Spinal cord (tissue), 10 donors: ENCODE measurements around the gene RAB7B. TPM values are rescaled to one million over a fixed set of nuclear protein-coding genes. Genes with fewer than 3 reads are reported as not detected.
"Not testable (repeated sequence)": the region's sequence is repeated elsewhere in the genome, so short reads cannot be mapped to it uniquely, and the experiment has no call there.

ENCODE experiments used
- DNase-seq, 6 donors: peaks; one replicate each; pipeline versions ENCODE4 v3.0.0 to v3.0.0-alpha.2; 2013 to 2015; ENCODE audit warnings: low spot score in 6 of 6, low read depth in 4 of 6
- H3K27ac ChIP-seq: one replicate; pipeline ENCODE4 v1.5.1; 2013; ENCODE audit warnings: low read depth, low read length, control low read depth
- H3K27me3 ChIP-seq: one replicate; pipeline ENCODE4 v1.6.1; 2013; ENCODE audit warnings: low read length; ENCODE audit not compliant: control insufficient read depth, insufficient read depth
- H3K36me3 ChIP-seq: one replicate; pipeline ENCODE4 v1.6.1; 2013; ENCODE audit warnings: low read length; ENCODE audit not compliant: control insufficient read depth, insufficient read depth
- H3K4me1 ChIP-seq: one replicate; pipeline ENCODE4 v1.6.1; 2013; ENCODE audit warnings: low read length; ENCODE audit not compliant: control insufficient read depth, insufficient read depth
- H3K4me3 ChIP-seq: one replicate; pipeline ENCODE4 v1.5.1; 2013; ENCODE audit warnings: low read depth, low read length, control low read depth
- H3K9me3 ChIP-seq: one replicate; pipeline ENCODE4 v1.6.1; 2013; ENCODE audit warnings: low read length; ENCODE audit not compliant: control insufficient read depth, insufficient read depth
- WGBS: methylation state at CpG from one replicate; pipeline ENCODE4 v1.1.5; 2013; ENCODE audit warnings: missing lambda C conversion rate; ENCODE audit not compliant: insufficient coverage; 5-methylcytosine and 5-hydroxymethylcytosine counted together
- long read RNA-seq, 4 donors: transcript quantifications; one replicate each; lab custom pipeline, GENCODE V29; 2026
- polyA plus RNA-seq, 2 donors: library from polyadenylated mRNA; unstranded; fragments of 120-200 nt; gene quantifications; one replicate each; pipeline ENCODE4 v1.2.1, GENCODE V29; 2013; ENCODE audit not compliant: insufficient read length in 2 of 2
- total RNA-seq, 2 donors: library from RNA; depleted of rRNA in 1 of 2; stranded (reverse); fragments of 120-200 nt in 1 of 2; fragments of >200 nt in 1 of 2; gene quantifications; one replicate each; pipeline versions ENCODE4 v1.2.3 to v1.2.4, GENCODE V29; 2013 to 2014
- donor health status: healthy.

RAB7B gene, protein sequence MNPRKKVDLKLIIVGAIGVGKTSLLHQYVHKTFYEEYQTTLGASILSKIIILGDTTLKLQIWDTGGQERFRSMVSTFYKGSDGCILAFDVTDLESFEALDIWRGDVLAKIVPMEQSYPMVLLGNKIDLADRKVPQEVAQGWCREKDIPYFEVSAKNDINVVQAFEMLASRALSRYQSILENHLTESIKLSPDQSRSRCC
- 1 to 10 TPM; 5.4 to 6.1 TPM for total RNA-seq
- polyA plus RNA-seq, result 1 to 10 TPM; 7.1 to 7.5 TPM
- long read RNA-seq, donor 1, partial matches to known transcripts, result 6 of 7 reads
- long read RNA-seq, donor 1, other reads (novel, unspliced or antisense), result 0 of 7 reads
- long read RNA-seq, donor 2, result 0 reads
- long read RNA-seq, donor 3, result 0 reads
- long read RNA-seq, donor 4, partial matches to known transcripts, result 0 of 1 reads
- long read RNA-seq, donor 4, other reads (novel, unspliced or antisense), result 0 of 1 reads

GRCh38 chr1:206002871-206003801 lies at the start of gene RAB7B:
Gene RAB7B (minus strand): TSS chr1:206003395. CDS start chr1:205994135, 9,260 bp downstream.
- WGBS, result 60% methylated on average over 10 of the region's 12 CpGs
- Histone ChIP-seq H3K9me3 (no peaks in the 10 kb centered on the region), H3K4me3 (peak within 1 kb of the TSS; percentile 3), H3K27me3 (no peaks in the 10 kb centered on the region), H3K4me1 (peaks cover 31% of the 10 kb centered on the region), H3K27ac (peak within 1 kb of the TSS; percentile 50), H3K36me3 (no peaks in the 10 kb centered on the region)
- DNase-seq, result peak in 1 of 6 donors; percentile 63

- H3K27ac ChIP-seq, H3K27me3 ChIP-seq, H3K4me1 ChIP-seq, H3K36me3 ChIP-seq, H3K9me3 ChIP-seq, H3K4me3 ChIP-seq, DNase-seq: not testable (repeated sequence)
- 91% methylated on average over 3 of the region's 8 CpGs for WGBS
These were observed 49.2 kb upstream of the RAB7B start for GRCh38 chr1:206052231-206052865.

DNA sequence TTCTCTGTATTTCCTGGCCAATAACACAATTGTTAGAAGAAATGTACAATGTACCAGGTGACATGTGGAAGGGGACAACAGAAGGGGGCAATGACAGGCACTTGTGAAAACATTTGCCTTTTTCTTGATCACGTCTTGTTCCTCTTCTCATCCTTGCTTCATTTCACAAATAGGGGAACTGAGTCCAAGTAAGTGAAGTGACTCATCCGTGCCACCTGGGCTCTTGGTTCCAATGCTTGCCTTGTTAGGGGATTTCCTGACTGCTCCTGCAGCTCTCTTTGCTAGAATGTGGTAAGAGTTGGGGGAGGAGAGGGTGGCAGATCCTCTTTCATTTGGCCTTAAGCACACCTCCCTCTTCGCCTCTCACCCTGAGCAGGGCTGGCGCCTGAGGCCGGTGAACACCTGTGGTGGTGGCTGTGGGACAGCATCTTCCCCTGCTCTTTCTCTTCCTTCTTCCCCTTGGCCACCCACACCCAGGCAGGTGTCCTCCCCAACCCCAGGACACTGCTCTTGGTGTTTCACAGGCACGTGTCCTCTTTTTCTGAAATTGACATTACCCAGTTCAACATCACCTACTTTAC lies 47.5 kb upstream of the RAB7B start:
- Histone ChIP-seq H3K27ac (no peak overlapping the region), H3K27me3 (no peaks in the 10 kb centered on the region), H3K36me3 (no peaks in the 10 kb centered on the region), H3K4me1 (no peaks in the 10 kb centered on the region), H3K4me3 (no peak overlapping the region), H3K9me3 (no peaks in the 10 kb centered on the region)
- no peak for DNase-seq
- WGBS, result 95% methylated on average over 4 of the region's 6 CpGs

- no peaks in the 10 kb centered on the region for H3K27me3 ChIP-seq
- no peak overlapping the region for H3K4me3 ChIP-seq
- DNase-seq, result no peak
- H3K4me1 ChIP-seq, result no peaks in the 10 kb centered on the region
- no CpG with 5 or more reads among the region's 3 CpGs for WGBS
- H3K9me3 ChIP-seq, result no peaks in the 10 kb centered on the region
- no peak overlapping the region for H3K27ac ChIP-seq
- no peaks in the 10 kb centered on the region for H3K36me3 ChIP-seq
These were observed 46.9 kb upstream of the RAB7B start for GRCh38 chr1:206049919-206050600.

DNA sequence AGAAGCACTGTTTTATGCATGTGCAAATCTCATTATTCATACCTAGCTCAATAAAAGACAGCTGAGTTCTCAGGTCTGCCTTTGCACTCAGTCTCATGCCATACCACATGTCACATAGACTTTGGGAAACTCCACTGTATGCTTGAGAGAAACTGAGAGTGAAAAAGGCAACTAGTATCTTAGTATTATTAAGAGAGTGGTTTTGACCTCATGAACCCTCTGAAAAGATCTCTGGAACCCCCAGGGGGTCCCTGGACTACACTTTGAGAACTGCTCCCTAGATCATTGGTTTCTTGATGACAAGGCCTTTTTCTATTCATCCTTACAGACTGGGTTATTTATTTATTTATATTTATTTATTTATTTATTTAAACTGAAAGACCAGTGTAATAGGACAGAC lies 46.1 kb upstream of the RAB7B start:
- no peaks in the 10 kb centered on the region for H3K36me3 ChIP-seq
- no peaks in the 10 kb centered on the region for H3K9me3 ChIP-seq
- H3K4me3 ChIP-seq, result no peak overlapping the region
- no peak overlapping the region for H3K27ac ChIP-seq
- H3K27me3 ChIP-seq, result no peaks in the 10 kb centered on the region
- H3K4me1 ChIP-seq, result no peaks in the 10 kb centered on the region
- DNase-seq, result no peak

- Histone ChIP-seq H3K27ac (no peak overlapping the region), H3K27me3 (no peaks in the 10 kb centered on the region), H3K9me3 (no peaks in the 10 kb centered on the region), H3K36me3 (no peaks in the 10 kb centered on the region), H3K4me1 (no peaks in the 10 kb centered on the region), H3K4me3 (no peak overlapping the region)
- 82% methylated on average over 6 of the region's 6 CpGs for WGBS
- DNase-seq, result no peak
These were observed 45.4 kb upstream of the RAB7B start for GRCh38 chr1:206048582-206048981.

- no peaks in the 10 kb centered on the region for H3K4me1 ChIP-seq
- H3K36me3 ChIP-seq, result no peaks in the 10 kb centered on the region
- no peak overlapping the region for H3K27ac ChIP-seq
- no peaks in the 10 kb centered on the region for H3K9me3 ChIP-seq
- 76% methylated on average over 2 of the region's 4 CpGs for whole genome bisulfite sequencing
- no peak for DNase-seq
- no peaks in the 10 kb centered on the region for H3K27me3 ChIP-seq
- H3K4me3 ChIP-seq, result no peak overlapping the region
These were observed 44.1 kb upstream of the RAB7B start for GRCh38 chr1:206047271-206047670.

DNA sequence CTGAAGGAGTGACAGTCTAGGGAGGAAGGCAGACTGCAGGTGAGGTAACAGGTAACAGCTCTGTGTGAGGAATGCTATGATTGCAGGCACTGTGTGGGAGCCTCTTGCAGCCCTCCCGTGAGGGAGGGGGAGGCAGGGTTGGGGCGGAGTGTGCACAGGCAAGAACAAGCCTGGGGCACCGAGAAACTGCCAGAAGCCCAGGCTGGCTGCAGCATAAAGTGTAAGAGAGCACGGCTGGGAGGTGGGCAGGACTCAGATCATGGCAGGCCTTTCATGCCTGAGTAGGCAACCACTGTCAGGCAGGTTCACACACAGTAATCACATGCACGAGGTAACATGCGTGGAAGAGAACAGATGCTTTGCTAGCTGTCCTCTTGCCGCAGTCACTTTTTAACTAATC lies 38.4 kb upstream of the RAB7B start:
- no peaks in the 10 kb centered on the region for H3K9me3 ChIP-seq
- DNase-seq, result peak in 1 of 6 donors; percentile 31
- no peaks in the 10 kb centered on the region for H3K36me3 ChIP-seq
- no peak overlapping the region for H3K4me3 ChIP-seq
- H3K27me3 ChIP-seq, result no peaks in the 10 kb centered on the region
- WGBS, result 21% methylated on average over 4 of the region's 7 CpGs
- H3K4me1 ChIP-seq, result peaks cover 7% of the 10 kb centered on the region
- H3K27ac ChIP-seq, result no peak overlapping the region

- DNase-seq, result no peak
- no peak overlapping the region for H3K4me3 ChIP-seq
- WGBS, result 65% methylated on average over 3 of the region's 5 CpGs
These were observed 37.1 kb upstream of the RAB7B start for GRCh38 chr1:206040328-206040727.

More at GRCh38 chr1:206040328-206040727, 37.1 kb upstream of the RAB7B start:
- H3K9me3 ChIP-seq, result no peaks in the 10 kb centered on the region
- no peak overlapping the region for H3K27ac ChIP-seq
- H3K27me3 ChIP-seq, result no peaks in the 10 kb centered on the region
- peaks cover 7% of the 10 kb centered on the region for H3K4me1 ChIP-seq
- no peaks in the 10 kb centered on the region for H3K36me3 ChIP-seq
